Ishikawa (cell line): ENCODE results near the gene PAX2.

ENCODE experiments used
- CEBPB ChIP-seq: IDR thresholded peaks from 2 replicates; pipeline ENCODE4 v1.6.1; 2012
- CREB1 ChIP-seq: IDR thresholded peaks from 2 replicates; pipeline ENCODE4 v1.6.1; 2012; ENCODE audit warnings: low read depth
- EGR1 ChIP-seq: IDR thresholded peaks from 2 replicates; pipeline ENCODE4 v1.6.1; 2012
- EP300 ChIP-seq: IDR thresholded peaks from 2 replicates; pipeline ENCODE4 v1.6.1; 2012; ENCODE audit warnings: borderline replicate concordance
- FOXM1 ChIP-seq: IDR thresholded peaks from 2 replicates; pipeline ENCODE4 v1.6.1; 2012; ENCODE audit warnings: low read depth, borderline replicate concordance
- MAX ChIP-seq: IDR thresholded peaks from 2 replicates; pipeline ENCODE4 v1.6.1; 2012
- NFIC ChIP-seq: IDR thresholded peaks from 2 replicates; pipeline ENCODE4 v1.6.1; 2012
- RAD21 ChIP-seq: IDR thresholded peaks from 2 replicates; pipeline ENCODE4 v1.6.1; 2012; ENCODE audit warnings: low read depth
- REST ChIP-seq: IDR thresholded peaks from 2 replicates; pipeline ENCODE4 v1.6.1; 2012; ENCODE audit warnings: low read depth, mild to moderate bottlenecking
- TAF1 ChIP-seq: IDR thresholded peaks from 2 replicates; pipeline ENCODE4 v1.6.1; 2012; ENCODE audit warnings: low read depth, mild to moderate bottlenecking
- TCF12 ChIP-seq: IDR thresholded peaks from 2 replicates; pipeline ENCODE4 v1.6.1; 2012; ENCODE audit warnings: low read depth
- TEAD4 ChIP-seq: IDR thresholded peaks from 2 replicates; pipeline ENCODE4 v1.6.1; 2012
- USF1 ChIP-seq: IDR thresholded peaks from 2 replicates; pipeline ENCODE4 v1.6.1; 2012
- YY1 ChIP-seq: IDR thresholded peaks from 2 replicates; pipeline ENCODE4 v1.6.1; 2012; ENCODE audit warnings: low read depth
- ZBTB7A ChIP-seq: IDR thresholded peaks from 2 replicates; pipeline ENCODE4 v1.6.1; 2012; ENCODE audit warnings: low read depth

Gene PAX2

GRCh38 chr10:100774223-100774622 lies 28.8 kb downstream of the PAX2 start:
- no peak for TF ChIP-seq TCF12
- TF ChIP-seq ZBTB7A, result no peak
- no peak for TF ChIP-seq RAD21
- no peak for TF ChIP-seq MAX
- no peak for TF ChIP-seq CEBPB
- no peak for TF ChIP-seq FOXM1
- TF ChIP-seq USF1, result no peak
- no peak for TF ChIP-seq CREB1
- no peak for TF ChIP-seq TEAD4
- TF ChIP-seq NFIC, result no peak
- TF ChIP-seq EGR1, result no peak
- no peak for TF ChIP-seq REST
- no peak for TF ChIP-seq YY1
- no peak for TF ChIP-seq EP300
- no peak for TF ChIP-seq TAF1

GRCh38 chr10:100774876-100775275 lies 29.5 kb downstream of the PAX2 start:
- no peak for TF ChIP-seq REST
- no peak for TF ChIP-seq TCF12
- TF ChIP-seq CREB1, result no peak
- TF ChIP-seq TAF1, result no peak
- TF ChIP-seq TEAD4, result no peak
- no peak for TF ChIP-seq MAX
- TF ChIP-seq USF1, result no peak
- TF ChIP-seq CEBPB, result no peak
- no peak for TF ChIP-seq EP300
- no peak for TF ChIP-seq FOXM1
- no peak for TF ChIP-seq YY1
- no peak for TF ChIP-seq NFIC
- no peak for TF ChIP-seq ZBTB7A
- no peak for TF ChIP-seq EGR1
- no peak for TF ChIP-seq RAD21

GRCh38 chr10:100775386-100775785 lies 30.0 kb downstream of the PAX2 start:
- TF ChIP-seq EGR1 (no peak), TAF1 (no peak), RAD21 (no peak), CEBPB (no peak), FOXM1 (no peak), TCF12 (no peak), YY1 (no peak), EP300 (no peak), REST (no peak), TEAD4 (no peak)

GRCh38 chr10:100775871-100776270 lies 30.5 kb downstream of the PAX2 start:
- TF ChIP-seq TEAD4, result no peak
- no peak for TF ChIP-seq REST
- TF ChIP-seq EGR1, result no peak
- no peak for TF ChIP-seq TAF1
- TF ChIP-seq YY1, result no peak
- no peak for TF ChIP-seq TCF12
- no peak for TF ChIP-seq NFIC
- no peak for TF ChIP-seq MAX
- no peak for TF ChIP-seq CEBPB
- no peak for TF ChIP-seq ZBTB7A
- TF ChIP-seq USF1, result no peak
- TF ChIP-seq CREB1, result no peak
- TF ChIP-seq FOXM1, result no peak
- no peak for TF ChIP-seq EP300
- no peak for TF ChIP-seq RAD21
